NCI-H128 (cell line): Measurements from ENCODE around the gene REXO5.

Source experiments
- DNase-seq: peaks from one replicate; lab custom pipeline; 2025; ENCODE audit not compliant: unreplicated experiment; lab: John Stamatoyannopoulos, UW

The REXO5 gene

GRCh38 chr16:20871258-20871657 lies 64.9 kb downstream of the REXO5 start:
- no peak for DNase-seq

GRCh38 chr16:20871941-20872815 lies 65.9 kb downstream of the REXO5 start:
- no peak for DNase-seq

- DNase-seq: no peak
These were observed 67.0 kb downstream of the REXO5 start for GRCh38 chr16:20873331-20873730.

DNA sequence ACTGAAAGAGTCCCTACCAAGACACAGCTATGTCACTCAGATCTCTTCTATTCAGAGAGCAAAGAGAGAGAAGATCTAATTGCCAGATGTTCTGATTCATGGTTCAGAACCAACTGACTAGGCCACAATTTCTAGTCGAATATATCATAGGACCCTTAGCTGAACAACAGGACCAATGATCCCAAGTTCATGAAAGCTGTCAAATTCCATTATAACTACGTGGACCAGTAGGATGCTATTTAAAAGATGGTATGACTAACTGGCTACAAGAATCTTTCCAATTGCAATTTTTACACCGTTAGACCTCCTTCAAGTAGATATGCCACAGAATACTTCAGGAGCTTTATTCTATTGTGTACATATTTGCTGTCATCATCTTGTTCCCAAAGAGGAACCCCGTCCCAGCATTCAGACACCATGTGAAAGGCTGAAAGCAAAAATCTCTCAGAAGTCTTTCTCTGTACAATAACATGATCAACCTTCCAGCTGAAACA lies 67.8 kb downstream of the REXO5 start:
- no peak for DNase-seq

- DNase-seq: no peak
These were observed 69.0 kb downstream of the REXO5 start for GRCh38 chr16:20875355-20875650.

- no peak for DNase-seq
These were observed 72.4 kb downstream of the REXO5 start for GRCh38 chr16:20878682-20879147.

DNA sequence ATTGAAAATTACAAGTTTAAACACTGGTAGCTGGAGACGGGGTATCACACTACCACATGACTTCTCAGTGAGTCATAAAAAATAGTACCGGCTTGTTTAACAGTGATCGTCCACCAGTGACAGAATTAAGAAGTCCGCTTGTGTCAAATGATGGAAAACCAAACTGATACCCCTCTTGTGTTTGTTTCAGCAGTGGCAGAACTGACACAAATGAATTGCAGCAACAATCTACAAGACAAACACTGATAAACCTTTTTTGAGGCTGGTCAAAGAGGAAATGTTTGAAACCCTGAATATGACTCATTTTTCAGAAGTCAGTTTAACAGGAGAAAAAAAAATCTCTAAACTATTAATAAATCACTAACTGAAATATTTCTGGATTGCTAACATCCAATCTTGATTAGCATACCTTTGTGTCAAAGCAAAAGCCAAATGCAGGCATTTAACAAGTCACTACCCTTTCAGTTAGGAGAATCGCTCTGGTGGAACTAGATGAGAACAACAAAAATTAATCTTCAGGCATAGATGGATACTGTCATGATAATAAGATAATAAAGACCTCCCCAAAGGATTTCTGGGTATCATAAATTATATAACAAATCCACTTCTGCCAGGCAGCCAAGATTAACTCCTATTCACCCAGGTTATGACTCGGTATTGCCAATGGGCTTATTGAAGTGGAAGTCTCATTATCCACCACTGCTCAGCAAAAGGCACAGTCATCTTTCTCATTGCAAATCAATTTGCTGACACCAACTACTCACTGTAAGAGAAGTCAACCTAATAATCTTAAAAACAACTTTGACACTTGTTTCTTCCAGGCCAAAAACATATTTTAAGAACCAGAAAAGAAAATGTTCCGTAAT lies 73.1 kb downstream of the REXO5 start:
- DNase-seq: no peak

- DNase-seq: no peak
These were observed 74.7 kb downstream of the REXO5 start for GRCh38 chr16:20880867-20881502.

GRCh38 chr16:20881503-20881878 lies 75.2 kb downstream of the REXO5 start:
- no peak for DNase-seq

- no peak for DNase-seq
These were observed 77.4 kb downstream of the REXO5 start for GRCh38 chr16:20883554-20884239.

DNA sequence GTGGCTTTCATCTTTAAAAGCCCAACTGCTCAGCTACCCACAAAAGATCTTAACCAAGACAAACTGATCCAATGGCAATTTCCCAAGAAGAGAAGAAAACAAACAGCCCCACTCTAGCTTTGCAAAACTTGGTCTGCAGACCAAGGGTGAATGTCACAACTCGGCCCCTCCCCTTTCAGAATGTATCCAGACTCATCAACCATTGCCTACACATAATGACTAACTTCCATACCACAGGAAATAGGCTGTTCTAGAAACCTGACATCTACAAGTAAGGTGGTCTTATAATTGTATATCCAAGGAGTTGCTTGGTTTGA lies 77.9 kb downstream of the REXO5 start:
- DNase-seq: no peak

GRCh38 chr16:20886320-20886719 lies 80.0 kb downstream of the REXO5 start:
- no peak for DNase-seq

- DNase-seq: no peak
These were observed 80.9 kb downstream of the REXO5 start for GRCh38 chr16:20887207-20887606.

- no peak for DNase-seq
These were observed 83.4 kb downstream of the REXO5 start for GRCh38 chr16:20889625-20890275.

- no peak for DNase-seq
These were observed 88.1 kb downstream of the REXO5 start for GRCh38 chr16:20894388-20894787.

- DNase-seq: no peak
These were observed 91.0 kb downstream of the REXO5 start for GRCh38 chr16:20897253-20897897.

DNA sequence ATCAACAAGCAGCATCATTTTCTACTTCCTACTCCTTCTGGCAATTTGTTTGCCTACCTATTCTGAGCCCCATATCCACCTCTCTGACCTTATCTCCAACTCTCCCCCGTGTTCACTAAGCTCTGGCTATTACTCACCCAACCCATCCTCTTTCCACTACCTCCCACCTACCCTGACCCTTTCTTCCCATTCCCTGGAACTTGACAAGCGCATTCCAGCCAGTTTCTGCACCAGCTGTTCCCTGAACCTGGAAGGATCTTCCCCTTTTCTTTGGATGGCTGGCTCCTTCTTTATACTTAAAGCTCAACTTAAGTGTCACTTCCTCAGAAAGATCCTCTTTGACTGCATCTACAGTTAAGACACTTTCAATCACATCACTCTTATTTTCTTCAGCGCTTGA lies 91.6 kb downstream of the REXO5 start:
- no peak for DNase-seq

DNA sequence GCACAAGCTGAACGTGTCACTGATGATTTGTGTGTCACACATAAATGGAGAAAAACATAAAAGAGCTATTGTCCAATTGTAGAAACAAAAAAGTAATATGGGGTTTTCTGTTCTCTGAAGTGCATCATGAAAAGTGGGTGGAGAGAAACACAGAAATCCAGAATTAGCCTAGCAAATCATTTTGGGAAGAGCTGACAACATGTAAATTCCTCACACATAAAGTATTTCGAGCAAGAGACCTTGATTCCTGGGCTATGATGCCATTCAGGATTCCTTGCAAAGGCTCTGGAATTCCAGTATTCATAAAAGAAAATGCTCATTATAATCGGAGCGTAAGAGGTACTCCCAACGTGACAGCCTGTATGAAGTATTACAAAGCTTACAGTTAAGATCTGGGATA lies 92.7 kb downstream of the REXO5 start:
- no peak for DNase-seq
